HG02588 (cell line): ENCODE results near the gene SLC23A2.

Source experiments
- ATAC-seq: cut with Tn5 transposase; IDR thresholded peaks from one replicate; pipeline ENCODE4 v1.9.1; 2021; ENCODE audit warnings: mild to moderate bottlenecking, moderate library complexity; ENCODE audit not compliant: unreplicated experiment

SLC23A2 gene

GRCh38 chr20:4910951-4911350 lies 90.4 kb downstream of the SLC23A2 start:
- ATAC-seq = no peak

GRCh38 chr20:4905613-4906012 lies 95.7 kb downstream of the SLC23A2 start:
- ATAC-seq = no peak

- no peak for ATAC-seq
These were observed 96.1 kb downstream of the SLC23A2 start for GRCh38 chr20:4905195-4905594.

- no peak for ATAC-seq
These were observed 97.0 kb downstream of the SLC23A2 start for GRCh38 chr20:4904127-4904860.

- ATAC-seq = no peak
These were observed 98.5 kb downstream of the SLC23A2 start for GRCh38 chr20:4902788-4903187.

GRCh38 chr20:4901031-4901818 lies 100.1 kb downstream of the SLC23A2 start:
- no peak for ATAC-seq

GRCh38 chr20:4898282-4899244 lies 102.7 kb downstream of the SLC23A2 start:
- no peak for ATAC-seq

- ATAC-seq = no peak
These were observed 103.7 kb downstream of the SLC23A2 start for GRCh38 chr20:4897600-4897999.

GRCh38 chr20:4896971-4897497 lies 104.3 kb downstream of the SLC23A2 start:
- ATAC-seq = no peak

- ATAC-seq = no peak
These were observed 105.1 kb downstream of the SLC23A2 start for GRCh38 chr20:4896119-4896702.

- ATAC-seq = no peak
These were observed 106.3 kb downstream of the SLC23A2 start for GRCh38 chr20:4894981-4895381.

GRCh38 chr20:4894409-4894808 lies 106.9 kb downstream of the SLC23A2 start:
- ATAC-seq = no peak

- ATAC-seq = no peak
These were observed 107.6 kb downstream of the SLC23A2 start for GRCh38 chr20:4893709-4894108.

- no peak for ATAC-seq
These were observed 109.3 kb downstream of the SLC23A2 start for GRCh38 chr20:4891997-4892396.

GRCh38 chr20:4891190-4891763 lies 110.0 kb downstream of the SLC23A2 start:
- no peak for ATAC-seq

GRCh38 chr20:4889446-4889845 lies 111.9 kb downstream of the SLC23A2 start:
- ATAC-seq = no peak

- ATAC-seq = no peak
These were observed 113.7 kb downstream of the SLC23A2 start for GRCh38 chr20:4887586-4887985.

GRCh38 chr20:4886771-4887527 lies 114.4 kb downstream of the SLC23A2 start:
- ATAC-seq = no peak

- no peak for ATAC-seq
These were observed 115.4 kb downstream of the SLC23A2 start for GRCh38 chr20:4885877-4886276.
